Stimulated activated naive CD8-positive, alpha-beta T cell treated with anti-CD3 and anti-CD28 coated beads, Interleukin-15, Interleukin-2, amounts not matched to agents 100 ng/mL and 50 ng/mL, for 24 hours (primary cell): ENCODE data around the gene GLIS1.

Experiments
- H3K27ac Mint-ChIP-seq: one replicate; pipeline ENCODE4 v1.8.0; 2021; ENCODE audit warnings: mild to moderate bottlenecking, mixed read lengths
- H3K27me3 Mint-ChIP-seq: one replicate; pipeline ENCODE4 v1.8.0; 2021; ENCODE audit warnings: mixed read lengths
- H3K36me3 Mint-ChIP-seq: one replicate; pipeline ENCODE4 v1.8.0; 2021; ENCODE audit warnings: low read depth, mixed read lengths
- H3K4me1 Mint-ChIP-seq: one replicate; pipeline ENCODE4 v1.8.0; 2021; ENCODE audit warnings: low read depth, mixed read lengths
- H3K4me3 Mint-ChIP-seq: one replicate; pipeline ENCODE4 v1.8.0; 2021; ENCODE audit warnings: mild to moderate bottlenecking, mixed read lengths
- H3K9me3 Mint-ChIP-seq: one replicate; pipeline ENCODE4 v1.8.0; 2021; ENCODE audit warnings: mixed read lengths

GLIS1 gene

GRCh38 chr1:53503433-53504217 is 235.3 kb downstream of the GLIS1 start:
- H3K4me1 Mint-ChIP-seq: peaks cover 5% of the 10 kb centered on the region
- no peaks in the 10 kb centered on the region for H3K36me3 Mint-ChIP-seq
- no peaks in the 10 kb centered on the region for H3K27me3 Mint-ChIP-seq
- H3K4me3 Mint-ChIP-seq: no peak overlapping the region
- no peak overlapping the region for H3K27ac Mint-ChIP-seq
- no peaks in the 10 kb centered on the region for H3K9me3 Mint-ChIP-seq

- Mint-ChIP-seq H3K27me3 (no peaks in the 10 kb centered on the region), H3K27ac (no peak overlapping the region)
Observed at GRCh38 chr1:53502641-53503432, 236.1 kb downstream of the GLIS1 start.

GRCh38 chr1:53501065-53502005 is 237.6 kb downstream of the GLIS1 start:
- no peak overlapping the region for H3K4me3 Mint-ChIP-seq
- no peaks in the 10 kb centered on the region for H3K36me3 Mint-ChIP-seq
- H3K27ac Mint-ChIP-seq: no peak overlapping the region
- H3K27me3 Mint-ChIP-seq: no peaks in the 10 kb centered on the region
- no peaks in the 10 kb centered on the region for H3K9me3 Mint-ChIP-seq
- H3K4me1 Mint-ChIP-seq: peaks cover 5% of the 10 kb centered on the region

More at GRCh38 chr1:53502641-53503432, 236.1 kb downstream of the GLIS1 start:
- Mint-ChIP-seq H3K9me3 (no peaks in the 10 kb centered on the region), H3K4me1 (peaks cover 5% of the 10 kb centered on the region), H3K36me3 (no peaks in the 10 kb centered on the region), H3K4me3 (no peak overlapping the region)

GRCh38 chr1:53500204-53501064 is 238.5 kb downstream of the GLIS1 start:
- Mint-ChIP-seq H3K36me3 (no peaks in the 10 kb centered on the region), H3K9me3 (no peaks in the 10 kb centered on the region), H3K27me3 (no peaks in the 10 kb centered on the region), H3K27ac (no peak overlapping the region), H3K4me3 (no peak overlapping the region), H3K4me1 (peaks cover 5% of the 10 kb centered on the region)

GRCh38 chr1:53499257-53500203 is 239.4 kb downstream of the GLIS1 start:
- Mint-ChIP-seq H3K4me3 (no peak overlapping the region), H3K9me3 (no peaks in the 10 kb centered on the region), H3K27ac (no peak overlapping the region), H3K27me3 (no peaks in the 10 kb centered on the region), H3K4me1 (peaks cover 5% of the 10 kb centered on the region), H3K36me3 (no peaks in the 10 kb centered on the region)

- no peak overlapping the region for H3K27ac Mint-ChIP-seq
- H3K27me3 Mint-ChIP-seq: no peaks in the 10 kb centered on the region
- H3K4me3 Mint-ChIP-seq: no peak overlapping the region
- peaks cover 5% of the 10 kb centered on the region for H3K4me1 Mint-ChIP-seq
- no peaks in the 10 kb centered on the region for H3K9me3 Mint-ChIP-seq
- no peaks in the 10 kb centered on the region for H3K36me3 Mint-ChIP-seq
Observed at GRCh38 chr1:53498555-53499131, 240.3 kb downstream of the GLIS1 start.

GRCh38 chr1:53495633-53496345 is 243.2 kb downstream of the GLIS1 start:
- no peak overlapping the region for H3K4me3 Mint-ChIP-seq
- H3K4me1 Mint-ChIP-seq: peaks cover 5% of the 10 kb centered on the region
- no peaks in the 10 kb centered on the region for H3K9me3 Mint-ChIP-seq
- no peak overlapping the region for H3K27ac Mint-ChIP-seq
- H3K36me3 Mint-ChIP-seq: no peaks in the 10 kb centered on the region
- peaks cover 6% of the 10 kb centered on the region for H3K27me3 Mint-ChIP-seq

- Mint-ChIP-seq H3K4me1 (no peaks in the 10 kb centered on the region), H3K4me3 (no peak overlapping the region), H3K27me3 (peaks cover 34% of the 10 kb centered on the region), H3K36me3 (no peaks in the 10 kb centered on the region), H3K9me3 (no peaks in the 10 kb centered on the region), H3K27ac (no peak overlapping the region)
Observed at GRCh38 chr1:53490351-53490750, 248.6 kb downstream of the GLIS1 start.

GRCh38 chr1:53486395-53487026 is 252.5 kb downstream of the GLIS1 start:
- H3K9me3 Mint-ChIP-seq: no peaks in the 10 kb centered on the region
- H3K4me3 Mint-ChIP-seq: no peak overlapping the region
- no peaks in the 10 kb centered on the region for H3K4me1 Mint-ChIP-seq
- peaks cover 28% of the 10 kb centered on the region for H3K27me3 Mint-ChIP-seq
- H3K27ac Mint-ChIP-seq: no peak overlapping the region
- H3K36me3 Mint-ChIP-seq: no peaks in the 10 kb centered on the region

- H3K9me3 Mint-ChIP-seq: no peaks in the 10 kb centered on the region
- no peak overlapping the region for H3K27ac Mint-ChIP-seq
- no peak overlapping the region for H3K4me3 Mint-ChIP-seq
- no peaks in the 10 kb centered on the region for H3K36me3 Mint-ChIP-seq
- no peaks in the 10 kb centered on the region for H3K4me1 Mint-ChIP-seq
- peaks cover 28% of the 10 kb centered on the region for H3K27me3 Mint-ChIP-seq
Observed at GRCh38 chr1:53485478-53486394, 253.2 kb downstream of the GLIS1 start.

GRCh38 chr1:53484705-53485477 is 254.1 kb downstream of the GLIS1 start:
- no peaks in the 10 kb centered on the region for H3K9me3 Mint-ChIP-seq
- no peaks in the 10 kb centered on the region for H3K36me3 Mint-ChIP-seq
- H3K4me1 Mint-ChIP-seq: no peaks in the 10 kb centered on the region
- no peak overlapping the region for H3K4me3 Mint-ChIP-seq
- peaks cover 24% of the 10 kb centered on the region for H3K27me3 Mint-ChIP-seq
- H3K27ac Mint-ChIP-seq: peak overlapping the region; percentile 23
